HG03025 (cell line): Measurements from ENCODE around the gene ZNF740.
"Not testable (repeated sequence)": the region's sequence is repeated elsewhere in the genome, so short reads cannot be mapped to it uniquely, and the experiment has no call there.

Experiments used
- ATAC-seq: cut with Tn5 transposase; IDR thresholded peaks from one replicate; pipeline ENCODE4 v1.9.1; 2021; ENCODE audit warnings: mild to moderate bottlenecking, moderate library complexity; ENCODE audit not compliant: unreplicated experiment, low FRiP score

The ZNF740 gene

DNA sequence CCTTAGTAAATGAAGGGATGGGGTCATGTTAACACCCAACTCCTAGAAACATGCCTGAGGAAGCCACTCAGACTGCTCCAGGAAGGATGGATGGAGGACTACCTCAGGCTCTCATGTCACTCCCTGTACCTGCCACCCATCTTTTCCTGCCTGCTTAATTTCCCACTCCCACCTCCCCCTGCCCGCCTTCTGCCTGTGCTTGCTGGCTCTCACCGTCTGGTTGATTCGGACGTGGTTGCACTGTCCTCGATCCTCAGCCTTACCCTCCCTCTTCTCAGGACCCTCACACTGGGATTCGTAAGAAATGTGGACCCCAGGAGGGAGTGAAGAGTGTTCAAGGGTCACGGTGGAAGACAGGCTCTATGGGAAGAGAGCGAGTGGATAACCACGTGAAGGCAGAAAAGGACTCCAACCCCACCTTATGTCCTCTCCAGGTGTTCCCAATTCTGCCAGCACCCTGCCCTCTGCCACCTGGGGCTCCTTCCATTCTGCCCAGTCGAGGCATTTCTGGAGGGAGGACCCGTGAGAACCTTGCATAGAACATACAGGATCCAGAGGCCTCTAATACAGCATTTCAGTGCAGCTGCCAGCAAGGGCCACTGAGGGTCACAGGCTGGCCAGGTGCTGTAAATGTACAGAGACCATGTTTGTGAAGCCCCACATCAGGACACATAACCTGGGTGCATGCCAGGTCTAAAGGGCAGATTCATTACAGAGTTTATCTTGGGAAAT is 13.6 kb downstream of the ZNF740 start:
- no peak for ATAC-seq

DNA sequence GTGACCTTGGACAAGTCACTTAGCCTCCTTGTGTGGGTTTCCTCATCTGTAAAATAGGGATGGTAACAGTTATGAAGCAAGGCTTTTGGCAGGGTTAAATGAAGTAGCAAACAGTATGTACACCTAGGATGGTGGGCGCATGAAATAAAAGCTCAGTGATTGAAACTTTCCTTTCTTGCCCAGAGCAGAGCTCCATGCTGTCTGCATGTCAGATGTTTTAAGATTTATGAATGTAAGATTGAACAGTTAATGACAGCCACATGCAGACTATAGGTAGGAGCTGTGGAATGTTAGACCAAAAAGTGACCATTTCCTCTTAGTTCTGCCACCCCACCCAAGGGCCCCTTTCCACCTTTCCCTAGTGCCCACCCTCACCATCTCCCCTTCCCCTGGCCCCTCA is 14.5 kb downstream of the ZNF740 start:
- no peak for ATAC-seq

GRCh38 chr12:53195516-53196420 is 15.2 kb downstream of the ZNF740 start:
- no peak for ATAC-seq

- no peak for ATAC-seq
Measured at GRCh38 chr12:53196486-53196885, 16.0 kb downstream of the ZNF740 start.

- ATAC-seq, result no peak
Measured at GRCh38 chr12:53197011-53197640, 16.6 kb downstream of the ZNF740 start.

DNA sequence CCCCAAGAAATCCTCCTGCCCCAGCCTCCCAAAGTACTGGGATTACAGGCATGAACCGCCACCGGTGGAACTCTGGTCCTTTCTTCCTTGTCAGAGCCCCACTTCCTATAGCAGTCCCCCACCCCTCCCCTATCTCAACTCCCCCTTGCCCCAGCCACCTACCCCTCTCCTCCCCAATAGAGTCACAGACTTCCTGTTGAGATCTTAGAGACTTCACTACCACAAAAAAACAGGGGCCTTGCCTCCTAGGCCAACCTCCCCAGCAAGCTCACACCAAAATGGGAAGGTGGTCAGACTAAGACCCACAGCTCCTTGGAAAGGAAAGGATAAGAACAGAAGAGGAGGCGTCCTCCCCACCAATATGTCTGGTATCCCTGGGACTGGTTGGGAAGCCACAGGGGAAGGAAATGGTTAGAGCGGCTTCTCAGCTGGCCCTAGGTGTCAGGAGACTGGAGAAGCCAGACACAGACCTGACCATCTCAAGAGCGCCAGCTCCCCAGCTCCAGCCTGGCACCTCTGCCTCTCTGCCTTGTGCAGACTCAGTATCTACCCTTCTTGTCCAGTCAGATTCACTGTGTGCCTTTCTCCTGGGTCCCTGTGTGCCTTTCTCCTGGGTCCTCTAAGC is 18.1 kb downstream of the ZNF740 start:
- ATAC-seq, result no peak

DNA sequence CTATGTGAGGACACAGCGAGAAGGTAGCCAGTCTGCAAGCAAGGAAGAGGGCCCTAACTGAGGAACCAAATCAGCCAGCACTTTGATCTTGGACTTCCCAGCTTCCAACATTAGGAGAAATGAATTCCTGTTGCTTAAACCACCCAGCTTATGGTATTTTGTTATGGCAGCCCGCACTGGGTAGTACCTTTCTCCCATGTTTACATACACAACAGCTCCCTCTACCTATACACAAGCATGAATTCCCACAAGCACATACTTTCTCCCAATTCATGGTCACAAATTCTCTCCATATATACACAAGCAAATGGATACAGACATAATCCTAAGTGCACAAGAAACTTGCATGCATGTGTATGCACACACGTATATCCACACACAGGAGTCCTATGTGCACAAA is 19.2 kb downstream of the ZNF740 start:
- no peak for ATAC-seq

- no peak for ATAC-seq
Measured at GRCh38 chr12:53200107-53200457, 19.6 kb downstream of the ZNF740 start.

GRCh38 chr12:53200458-53201176 is 20.1 kb downstream of the ZNF740 start:
- ATAC-seq, result peak; percentile 53

DNA sequence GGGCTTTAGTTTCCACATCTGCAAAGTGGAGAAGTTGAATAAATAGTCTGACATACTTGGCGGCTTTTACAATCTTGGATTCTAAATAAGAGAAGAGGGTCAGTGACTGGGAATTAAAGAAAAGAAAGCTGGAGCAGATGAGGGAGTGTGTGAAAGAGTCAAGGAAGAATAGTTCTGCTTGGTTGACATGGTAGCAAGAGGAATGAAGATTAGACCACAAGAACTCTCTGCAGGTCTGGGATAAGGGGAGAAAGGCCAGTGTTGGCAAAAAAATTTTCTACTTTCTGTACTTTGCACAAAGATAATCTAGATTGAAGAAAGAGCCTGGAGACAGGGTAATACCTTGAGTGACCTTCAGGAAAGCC is 20.6 kb downstream of the ZNF740 start:
- ATAC-seq, result no peak

- no peak for ATAC-seq
Measured at GRCh38 chr12:53201639-53202038, 21.1 kb downstream of the ZNF740 start.

GRCh38 chr12:53202316-53202715 is 21.8 kb downstream of the ZNF740 start:
- ATAC-seq, result not testable (repeated sequence)

DNA sequence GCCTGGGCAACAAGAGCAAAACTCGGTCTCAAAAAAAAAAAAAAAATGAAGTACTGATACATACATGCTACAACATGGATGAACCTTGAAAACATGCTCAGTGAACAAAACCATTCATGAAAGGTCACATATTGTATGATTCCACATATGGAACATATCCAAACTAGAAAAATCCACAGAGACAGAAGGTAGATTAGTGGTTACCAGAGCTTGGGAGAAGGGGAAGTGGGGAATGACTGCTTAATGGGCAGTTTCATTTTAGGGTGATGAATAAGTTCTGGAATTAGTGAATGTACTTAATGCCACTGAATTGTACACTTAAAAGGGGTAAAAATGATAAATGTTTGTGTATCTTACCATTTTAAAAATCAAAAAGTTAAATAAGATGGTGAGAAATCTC is 23.8 kb downstream of the ZNF740 start:
- no peak for ATAC-seq

DNA sequence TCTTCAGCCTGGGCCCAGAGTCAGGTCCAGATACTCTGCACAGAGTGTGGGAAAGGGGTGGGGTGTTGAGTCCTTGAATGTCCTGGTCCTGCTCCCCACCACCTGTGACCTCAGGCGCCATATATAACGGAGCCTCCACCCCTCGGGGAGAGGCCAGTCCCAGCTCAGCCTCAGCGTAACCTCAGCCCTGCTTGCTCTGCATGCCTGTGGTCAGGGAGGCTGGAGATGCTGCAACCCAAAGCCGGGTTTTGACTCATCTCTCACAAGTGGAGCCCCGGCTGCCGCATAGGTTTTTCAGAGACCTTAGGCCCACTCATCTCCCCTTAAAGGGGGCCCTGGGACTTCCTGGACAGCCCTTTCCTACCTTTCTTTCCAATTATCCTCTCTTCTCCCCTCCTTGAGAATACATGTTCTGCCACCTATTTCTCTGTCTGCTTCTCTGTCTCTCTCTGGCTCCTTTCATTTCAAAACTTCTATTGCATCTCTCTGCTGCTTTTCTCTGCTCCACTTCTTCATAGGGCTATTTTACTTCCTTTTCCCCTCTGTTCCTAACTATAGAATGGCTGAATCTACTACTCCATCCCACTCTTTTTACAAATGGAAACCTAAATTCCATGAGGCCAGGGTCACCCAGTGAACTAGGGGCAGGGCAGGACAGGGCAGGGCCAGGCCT is 25.4 kb downstream of the ZNF740 start:
- peak; percentile 54 for ATAC-seq

DNA sequence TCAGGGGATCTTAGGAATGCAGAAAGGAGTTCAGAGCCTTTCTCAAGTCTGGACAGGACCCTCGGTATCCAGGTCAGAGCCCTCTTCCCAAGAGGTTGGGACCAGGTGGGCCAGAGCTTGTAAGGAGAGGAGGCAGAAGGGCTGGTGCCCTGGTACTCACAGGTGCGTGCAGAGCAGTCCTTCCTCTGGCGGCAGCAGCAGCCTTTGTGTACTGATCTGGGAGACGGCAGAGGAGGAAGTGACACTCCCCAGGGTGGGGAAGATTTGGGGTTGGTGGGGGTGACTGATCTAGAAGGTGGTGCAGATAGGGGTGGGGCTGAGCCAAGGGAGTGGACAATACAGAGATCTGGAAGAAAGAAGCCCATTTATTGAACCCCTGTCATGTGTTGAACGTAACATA is 26.5 kb downstream of the ZNF740 start, which contains the start of gene ITGB7:
TSS of gene ITGB7 (minus strand) at position 210 of the 400 bp plus-strand sequence. CDS start 6,808 bp downstream, outside the sequence.
- no peak for ATAC-seq

DNA sequence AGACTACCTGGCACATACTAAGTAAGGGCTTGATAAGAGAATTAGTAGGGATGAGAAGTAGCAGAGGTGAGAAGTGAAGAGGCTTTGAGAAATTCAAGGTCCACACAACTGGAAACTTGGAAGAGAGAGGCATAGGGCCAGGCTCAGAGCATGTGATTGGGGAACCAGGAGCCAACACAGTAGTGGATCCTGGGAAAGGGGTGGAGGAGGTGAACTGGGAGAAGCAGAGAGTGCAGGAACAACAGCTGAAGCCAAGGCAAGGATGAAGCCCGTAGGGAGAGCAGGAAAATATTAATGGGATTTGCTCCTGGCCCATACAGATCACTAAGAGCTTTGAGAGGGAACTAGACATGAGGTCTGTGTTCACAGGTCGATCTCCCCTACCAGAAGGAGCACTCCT is 27.9 kb downstream of the ZNF740 start:
- ATAC-seq, result no peak

GRCh38 chr12:53208877-53209463 is 28.4 kb downstream of the ZNF740 start:
- ATAC-seq, result no peak

- no peak for ATAC-seq
Measured at GRCh38 chr12:53210843-53211242, 30.3 kb downstream of the ZNF740 start.
